Fibroblast of pulmonary artery (primary cell): ENCODE results near the gene KLHL13.
"Not testable (repeated sequence)": the region's sequence is repeated elsewhere in the genome, so short reads cannot be mapped to it uniquely, and the experiment has no call there.

Experiments used
- DNase-seq: peaks from one replicate; pipeline ENCODE4 v3.0.0-alpha.2; 2010; ENCODE audit warnings: low read depth
- H3K4me3 ChIP-seq: replicated peaks from 2 replicates; pipeline ENCODE4 v1.5.1; 2011; ENCODE audit warnings: low read depth, mild to moderate bottlenecking, control low read depth, low read length, moderate library complexity
- CTCF ChIP-seq: IDR thresholded peaks from 2 replicates; pipeline ENCODE4 v1.5.1; 2011; ENCODE audit warnings: mild to moderate bottlenecking, control low read depth, low read length, inconsistent platforms; ENCODE audit errors: missing control alignments

Gene KLHL13

GRCh38 chrX:118148737-118149136, 32.1 kb upstream of the KLHL13 start:
- H3K4me3 ChIP-seq: no peak overlapping the region
- TF ChIP-seq CTCF: no peak
- no peak for DNase-seq

DNA sequence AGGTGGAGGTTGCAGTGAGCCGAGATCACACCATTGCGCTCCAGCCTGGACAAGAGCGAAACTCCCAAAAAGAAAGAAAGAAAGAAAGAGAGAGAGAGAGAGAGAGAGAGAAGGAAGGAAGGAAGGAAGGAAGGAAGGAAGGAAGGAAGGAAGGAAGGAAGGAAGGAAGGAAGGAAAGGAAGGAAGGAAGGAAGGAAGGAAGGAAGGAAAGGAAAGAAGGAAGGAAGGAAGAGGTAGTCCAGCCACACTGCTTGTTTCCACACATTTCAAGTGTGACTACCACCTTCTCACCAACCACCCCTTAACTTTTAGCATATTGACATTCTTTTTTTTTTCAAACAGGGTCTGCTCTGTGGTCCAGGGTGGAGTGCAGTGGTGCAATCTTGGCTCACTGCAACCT, 31.2 kb upstream of the KLHL13 start:
- not testable (repeated sequence) for H3K4me3 ChIP-seq, DNase-seq

DNA sequence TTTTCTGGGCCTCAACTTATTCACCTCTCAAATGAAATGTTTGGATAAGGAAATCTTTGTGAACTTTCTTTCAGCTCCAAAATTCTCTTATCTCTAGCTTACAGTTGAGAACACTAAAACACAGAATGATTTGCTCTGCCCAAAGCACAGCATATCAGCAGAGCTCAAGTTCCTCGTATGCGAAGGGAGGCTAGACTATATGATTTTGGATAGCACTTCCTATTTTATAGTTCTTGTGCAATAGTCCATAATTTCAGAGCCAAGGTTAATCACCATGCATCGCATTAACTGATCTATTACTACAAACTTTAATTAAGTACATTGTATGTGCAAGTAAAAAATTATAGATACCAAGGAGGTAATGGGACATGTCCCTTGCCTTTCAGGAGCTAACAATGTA, 27.0 kb upstream of the KLHL13 start:
- DNase-seq: no peak
- H3K4me3 ChIP-seq: no peak overlapping the region
- no peak for TF ChIP-seq CTCF

- TF ChIP-seq CTCF: no peak
- DNase-seq: no peak
- no peak overlapping the region for H3K4me3 ChIP-seq
Measured at GRCh38 chrX:118131336-118131735, 14.7 kb upstream of the KLHL13 start.

DNA sequence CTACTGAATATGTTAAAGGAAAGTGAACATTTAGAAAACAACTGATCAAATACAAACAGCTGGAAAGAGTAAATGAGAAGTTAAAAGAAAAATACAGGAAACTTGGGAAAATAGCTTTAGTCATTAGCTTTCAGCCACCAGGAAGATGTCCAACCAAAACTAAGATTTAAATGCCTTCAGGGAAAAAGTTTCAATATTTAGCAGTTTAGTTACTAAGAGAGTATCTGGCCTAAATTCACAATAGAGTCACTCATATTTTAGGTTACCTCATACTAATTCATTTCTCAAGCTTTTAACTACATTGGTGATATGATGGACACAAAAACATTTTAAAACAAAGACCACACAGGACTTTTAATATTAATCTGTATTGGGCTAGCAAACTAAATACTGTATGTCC, 13.1 kb upstream of the KLHL13 start:
- H3K4me3 ChIP-seq: no peak overlapping the region
- TF ChIP-seq CTCF: no peak
- no peak for DNase-seq

GRCh38 chrX:118128724-118129123, 12.1 kb upstream of the KLHL13 start:
- DNase-seq: no peak
- no peak for TF ChIP-seq CTCF
- no peak overlapping the region for H3K4me3 ChIP-seq

DNA sequence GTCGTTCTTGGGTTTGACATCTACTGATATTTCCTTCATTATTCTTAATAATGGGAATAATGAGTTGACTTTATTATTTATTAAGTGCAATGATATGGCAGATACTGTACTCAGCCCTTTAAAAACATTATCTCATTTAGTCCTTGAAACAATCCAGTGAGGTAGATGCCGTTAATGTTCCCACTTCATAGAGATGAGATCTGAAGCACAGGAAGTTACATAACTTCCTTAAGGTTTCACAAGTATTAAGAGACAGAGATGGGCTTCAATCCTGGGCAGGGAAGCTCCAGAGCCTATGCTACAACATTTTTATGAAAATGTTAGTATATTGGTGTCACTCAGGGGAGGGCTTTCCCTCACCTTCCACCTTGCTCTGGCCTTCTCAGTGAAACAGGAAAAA, 9.7 kb upstream of the KLHL13 start:
- DNase-seq: peak; percentile 4
- H3K4me3 ChIP-seq: no peak overlapping the region
- no peak for TF ChIP-seq CTCF

GRCh38 chrX:118124243-118124642, 7.6 kb upstream of the KLHL13 start:
- not testable (repeated sequence) for H3K4me3 ChIP-seq, DNase-seq
